HG02763 (cell line): Measurements from ENCODE around the gene TBC1D10A.

Source experiments
- ATAC-seq: cut with Tn5 transposase; IDR thresholded peaks from one replicate; pipeline ENCODE4 v1.9.1; 2021; ENCODE audit warnings: mild to moderate bottlenecking, moderate library complexity; ENCODE audit not compliant: unreplicated experiment

Gene TBC1D10A

GRCh38 chr22:30249049-30250038 is 77.4 kb downstream of the TBC1D10A start:
- no peak for ATAC-seq

DNA sequence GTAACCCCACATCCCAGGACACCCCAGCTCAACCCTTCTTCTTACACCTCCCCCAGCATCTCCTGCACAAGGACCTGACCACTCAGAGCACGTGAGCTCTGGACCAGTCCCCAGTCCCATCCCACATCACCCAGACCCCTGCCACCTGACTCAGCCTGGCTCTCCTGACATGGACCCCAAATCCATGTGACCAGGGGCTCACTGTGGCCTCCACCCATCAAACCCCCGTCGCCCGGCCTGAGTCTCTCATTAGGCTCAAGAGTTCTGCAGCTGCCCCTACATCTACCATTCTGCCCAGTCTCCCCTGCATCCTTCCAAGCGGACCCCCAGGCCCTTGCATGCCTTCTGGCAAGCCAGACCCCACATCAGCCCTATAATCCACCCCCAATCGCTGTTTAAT is 78.3 kb downstream of the TBC1D10A start:
- ATAC-seq = no peak

DNA sequence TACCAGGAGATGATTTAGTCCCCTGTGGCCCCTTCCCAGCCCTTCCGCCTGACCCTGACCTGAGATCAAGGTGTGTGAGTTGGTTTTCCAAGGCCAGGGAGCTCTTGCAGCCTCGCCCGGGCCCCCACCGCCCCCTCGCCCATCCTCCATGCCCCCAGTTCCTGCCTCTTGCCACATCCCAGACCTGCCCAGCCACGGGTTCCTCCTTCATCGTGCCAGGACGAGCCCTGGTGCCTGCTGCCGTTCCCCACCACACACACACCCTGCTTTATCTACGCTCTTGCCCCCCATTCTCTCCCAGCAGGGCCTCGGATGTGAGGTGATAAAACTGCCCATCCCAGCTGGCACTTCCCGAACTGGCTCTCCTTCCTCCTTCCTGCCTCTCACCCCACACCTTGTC is 78.8 kb downstream of the TBC1D10A start:
- no peak for ATAC-seq

- no peak for ATAC-seq
These were observed 79.2 kb downstream of the TBC1D10A start for GRCh38 chr22:30247561-30247960.

- no peak for ATAC-seq
These were observed 79.8 kb downstream of the TBC1D10A start for GRCh38 chr22:30246814-30247376.

GRCh38 chr22:30245985-30246813 is 80.5 kb downstream of the TBC1D10A start, which contains the start of gene LIF:
LIF (minus strand) TSS chr22:30246759; CDS start chr22:30246695, 64 bp downstream.
- no peak for ATAC-seq

- ATAC-seq = no peak
These were observed 81.4 kb downstream of the TBC1D10A start for GRCh38 chr22:30245181-30245984.

GRCh38 chr22:30244641-30245040 is 82.1 kb downstream of the TBC1D10A start:
- no peak for ATAC-seq

DNA sequence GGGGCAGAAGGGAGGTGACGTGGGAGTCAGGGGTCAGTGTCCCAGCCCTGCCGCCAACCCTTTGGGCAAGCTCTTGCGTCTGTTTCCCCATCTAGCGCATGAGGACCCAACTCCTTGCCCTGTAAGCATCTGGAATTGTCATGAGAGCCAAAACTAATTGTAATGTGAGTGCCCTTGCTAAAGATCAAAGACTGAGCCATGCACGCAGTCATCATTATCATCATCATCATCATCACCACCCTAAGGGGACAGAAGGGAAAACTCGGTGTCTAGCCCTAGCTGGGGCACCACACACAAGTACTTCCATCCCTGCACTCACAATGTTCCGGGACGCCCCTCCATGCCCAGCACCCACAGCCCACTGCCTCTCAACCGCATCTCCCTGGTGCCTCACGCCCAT is 82.7 kb downstream of the TBC1D10A start:
- no peak for ATAC-seq

GRCh38 chr22:30243661-30244060 is 83.1 kb downstream of the TBC1D10A start:
- no peak for ATAC-seq
